Activated CD8-positive, alpha-beta T cell treated with anti-CD3 and anti-CD28 coated beads for 36 hours (primary cell): ENCODE data around the gene MACROD2. TPM values are rescaled to one million over a fixed set of nuclear protein-coding genes. Genes with fewer than 3 reads are reported as not detected.

Experiments
- ATAC-seq: fragments of 200-7000 bp; cut with Tn5 transposase; one replicate; pipeline ENCODE4 v1.10.0; 2021; ENCODE audit warnings: mild to moderate bottlenecking, moderate library complexity
- CTCF ChIA-PET: fragments of 350-600 bp; sonication (Branson Sonifier 250); formaldehyde crosslinking; loops from one replicate; lab custom pipeline; 2021; ENCODE audit warnings: antibody characterized with exemption; lab: Charles Lee
- POLR2A ChIA-PET: fragments of 350-600 bp; sonication (Branson Sonifier 250); formaldehyde crosslinking; loops from one replicate; lab custom pipeline; 2021; ENCODE audit warnings: antibody characterized with exemption; lab: Charles Lee
- DNase-seq: peaks from one replicate; pipeline ENCODE4 v3.0.0-alpha.2; 2020
- H3K27ac Mint-ChIP-seq: one replicate; pipeline ENCODE4 v1.8.0; 2021; ENCODE audit warnings: mild to moderate bottlenecking, mixed read lengths
- H3K27me3 Mint-ChIP-seq: one replicate; pipeline ENCODE4 v1.8.0; 2021; ENCODE audit warnings: mixed read lengths
- H3K36me3 Mint-ChIP-seq: one replicate; pipeline ENCODE4 v1.8.0; 2021; ENCODE audit warnings: low read depth, mixed read lengths
- H3K4me1 Mint-ChIP-seq: one replicate; pipeline ENCODE4 v1.8.0; 2021; ENCODE audit warnings: low read depth, mixed read lengths
- H3K4me3 Mint-ChIP-seq: one replicate; pipeline ENCODE4 v1.8.0; 2021; ENCODE audit warnings: mild to moderate bottlenecking, moderate library complexity, mixed read lengths
- H3K9me3 Mint-ChIP-seq: one replicate; pipeline ENCODE4 v1.8.0; 2021; ENCODE audit warnings: mixed read lengths
- intact Hi-C: fragments of 100-400 bp; cut with micrococcal nuclease; formaldehyde crosslinking; loops from one replicate; pipeline ENCODE4 v1.10.0; 2022
- total RNA-seq, 2 experiments: library from RNA; stranded (reverse); gene quantifications; one replicate each; pipeline ENCODE4 v1.2.3, GENCODE V29; 2021
- TF ChIP-seq, protein P1 (sequence below): fragments of 200-600 bp; IDR thresholded peaks from one replicate; pipeline ENCODE4 v1.8.0; 2022; ENCODE audit warnings: antibody characterized with exemption, mild to moderate bottlenecking

MACROD2 gene
- total RNA-seq, 2 experiments from 2014 or later, result not detected

GRCh38 chr20:14688005-14688404 lies 692.7 kb downstream of the MACROD2 start:
- Mint-ChIP-seq H3K27me3 (no peaks in the 10 kb centered on the region), H3K36me3 (no peaks in the 10 kb centered on the region), H3K9me3 (no peaks in the 10 kb centered on the region), H3K4me3 (no peak overlapping the region), H3K4me1 (no peaks in the 10 kb centered on the region), H3K27ac (no peak overlapping the region)
- intact Hi-C loops, result no loop called here
- TF ChIP-seq, protein P1, sequence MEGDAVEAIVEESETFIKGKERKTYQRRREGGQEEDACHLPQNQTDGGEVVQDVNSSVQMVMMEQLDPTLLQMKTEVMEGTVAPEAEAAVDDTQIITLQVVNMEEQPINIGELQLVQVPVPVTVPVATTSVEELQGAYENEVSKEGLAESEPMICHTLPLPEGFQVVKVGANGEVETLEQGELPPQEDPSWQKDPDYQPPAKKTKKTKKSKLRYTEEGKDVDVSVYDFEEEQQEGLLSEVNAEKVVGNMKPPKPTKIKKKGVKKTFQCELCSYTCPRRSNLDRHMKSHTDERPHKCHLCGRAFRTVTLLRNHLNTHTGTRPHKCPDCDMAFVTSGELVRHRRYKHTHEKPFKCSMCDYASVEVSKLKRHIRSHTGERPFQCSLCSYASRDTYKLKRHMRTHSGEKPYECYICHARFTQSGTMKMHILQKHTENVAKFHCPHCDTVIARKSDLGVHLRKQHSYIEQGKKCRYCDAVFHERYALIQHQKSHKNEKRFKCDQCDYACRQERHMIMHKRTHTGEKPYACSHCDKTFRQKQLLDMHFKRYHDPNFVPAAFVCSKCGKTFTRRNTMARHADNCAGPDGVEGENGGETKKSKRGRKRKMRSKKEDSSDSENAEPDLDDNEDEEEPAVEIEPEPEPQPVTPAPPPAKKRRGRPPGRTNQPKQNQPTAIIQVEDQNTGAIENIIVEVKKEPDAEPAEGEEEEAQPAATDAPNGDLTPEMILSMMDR, result no peak
- DNase-seq (no peak), ATAC-seq (no peak)
- CTCF ChIA-PET, result no interaction called here
- POLR2A ChIA-PET, result no interaction called here

GRCh38 chr20:14691994-14692393 lies 696.7 kb downstream of the MACROD2 start:
- Mint-ChIP-seq H3K4me1 (no peaks in the 10 kb centered on the region), H3K27ac (no peak overlapping the region), H3K4me3 (no peak overlapping the region), H3K36me3 (no peaks in the 10 kb centered on the region), H3K9me3 (no peaks in the 10 kb centered on the region), H3K27me3 (no peaks in the 10 kb centered on the region)
- ChIA-PET POLR2A (no interaction called here), CTCF (no interaction called here)
- DNase-seq (no peak), ATAC-seq (no peak)
- TF ChIP-seq, protein P1, result no peak
- intact Hi-C loops, result no loop called here

- TF ChIP-seq, protein P1, result no peak
- POLR2A ChIA-PET, result no interaction called here
Observed at GRCh38 chr20:14696478-14696877, 701.2 kb downstream of the MACROD2 start.

GRCh38 chr20:14696937-14697336 lies 701.6 kb downstream of the MACROD2 start:
- TF ChIP-seq, protein P1, result no peak
- ATAC-seq (no peak), DNase-seq (no peak)
- no peak overlapping the region for H3K27ac Mint-ChIP-seq
- ChIA-PET POLR2A (no interaction called here), CTCF (no interaction called here)
- no peaks in the 10 kb centered on the region for H3K27me3 Mint-ChIP-seq
- intact Hi-C loops, result no loop called here
- H3K4me3 Mint-ChIP-seq, result no peak overlapping the region
- H3K36me3 Mint-ChIP-seq, result no peaks in the 10 kb centered on the region
- H3K4me1 Mint-ChIP-seq, result no peaks in the 10 kb centered on the region
- peaks cover 1% of the 10 kb centered on the region for H3K9me3 Mint-ChIP-seq

More at GRCh38 chr20:14696478-14696877, 701.2 kb downstream of the MACROD2 start:
- Mint-ChIP-seq H3K27me3 (no peaks in the 10 kb centered on the region), H3K27ac (no peak overlapping the region), H3K4me3 (no peak overlapping the region), H3K36me3 (no peaks in the 10 kb centered on the region), H3K4me1 (no peaks in the 10 kb centered on the region), H3K9me3 (peaks cover 1% of the 10 kb centered on the region)
- DNase-seq (no peak), ATAC-seq (no peak)
- intact Hi-C loops, result no loop called here
- CTCF ChIA-PET, result no interaction called here

- TF ChIP-seq, protein P1, result no peak
- Mint-ChIP-seq H3K27ac (no peak overlapping the region), H3K9me3 (peaks cover 1% of the 10 kb centered on the region), H3K4me1 (no peaks in the 10 kb centered on the region), H3K4me3 (no peak overlapping the region), H3K27me3 (no peaks in the 10 kb centered on the region), H3K36me3 (no peaks in the 10 kb centered on the region)
- no peak for ATAC-seq
- ChIA-PET CTCF (no interaction called here), POLR2A (no interaction called here)
- DNase-seq, result no peak
- intact Hi-C loops, result no loop called here
Observed at GRCh38 chr20:14698125-14698524, 702.8 kb downstream of the MACROD2 start.
